Measurements from ENCODE around the gene LAMC3.

DNA sequence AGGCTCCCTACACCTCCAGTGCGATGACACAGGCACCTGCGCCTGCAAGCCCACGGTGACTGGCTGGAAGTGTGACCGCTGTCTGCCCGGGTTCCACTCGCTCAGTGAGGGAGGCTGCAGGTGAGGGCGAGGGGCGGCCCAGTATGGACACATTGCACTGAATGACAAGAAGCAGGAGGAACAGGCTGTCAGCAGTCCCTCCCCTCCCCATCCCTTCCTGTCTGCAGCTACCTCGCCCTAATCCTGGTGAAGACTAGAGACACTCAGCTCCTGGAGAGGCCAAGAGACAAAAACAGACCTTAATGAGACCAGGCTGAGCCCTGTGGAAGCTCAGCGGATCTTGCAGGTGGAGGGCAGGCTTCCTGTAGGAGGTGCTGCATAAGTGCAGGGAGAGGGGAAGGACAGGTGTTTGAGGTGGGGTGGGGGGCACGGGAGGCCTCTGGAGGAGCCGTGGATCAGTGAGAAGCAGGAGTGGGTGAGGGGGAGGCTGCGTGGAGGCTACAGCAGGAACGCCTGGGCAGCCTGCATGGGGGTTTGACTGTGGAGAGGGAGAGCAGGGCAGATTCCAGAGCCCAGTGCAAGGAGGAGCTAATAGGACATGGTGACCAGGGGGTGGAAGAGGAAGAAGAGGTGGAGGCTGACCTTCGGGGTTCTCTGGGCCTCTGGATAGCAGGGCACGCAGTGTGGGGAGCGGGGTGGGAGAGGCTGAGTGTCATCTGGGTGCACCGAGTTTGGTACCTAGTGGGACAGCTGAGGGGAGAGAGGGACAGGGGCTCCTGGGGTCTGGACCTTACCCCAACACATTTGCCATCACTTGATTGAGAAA is 30.4 kb downstream of the LAMC3 start:
- TF ChIP-seq EZH2phosphoT487 (IDR thresholded peaks at IDR 0.05; ENCODE audit: borderline replicate concordance, low read length) (no peak), EZH2 (IDR thresholded peaks at IDR 0.05; ENCODE audit: low read length, unreplicated experiment) (no peak)
- TF ChIP-seq, protein P1, sequence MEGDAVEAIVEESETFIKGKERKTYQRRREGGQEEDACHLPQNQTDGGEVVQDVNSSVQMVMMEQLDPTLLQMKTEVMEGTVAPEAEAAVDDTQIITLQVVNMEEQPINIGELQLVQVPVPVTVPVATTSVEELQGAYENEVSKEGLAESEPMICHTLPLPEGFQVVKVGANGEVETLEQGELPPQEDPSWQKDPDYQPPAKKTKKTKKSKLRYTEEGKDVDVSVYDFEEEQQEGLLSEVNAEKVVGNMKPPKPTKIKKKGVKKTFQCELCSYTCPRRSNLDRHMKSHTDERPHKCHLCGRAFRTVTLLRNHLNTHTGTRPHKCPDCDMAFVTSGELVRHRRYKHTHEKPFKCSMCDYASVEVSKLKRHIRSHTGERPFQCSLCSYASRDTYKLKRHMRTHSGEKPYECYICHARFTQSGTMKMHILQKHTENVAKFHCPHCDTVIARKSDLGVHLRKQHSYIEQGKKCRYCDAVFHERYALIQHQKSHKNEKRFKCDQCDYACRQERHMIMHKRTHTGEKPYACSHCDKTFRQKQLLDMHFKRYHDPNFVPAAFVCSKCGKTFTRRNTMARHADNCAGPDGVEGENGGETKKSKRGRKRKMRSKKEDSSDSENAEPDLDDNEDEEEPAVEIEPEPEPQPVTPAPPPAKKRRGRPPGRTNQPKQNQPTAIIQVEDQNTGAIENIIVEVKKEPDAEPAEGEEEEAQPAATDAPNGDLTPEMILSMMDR (conservative IDR thresholded peaks at IDR 0.05; ENCODE audit: low read depth, low read length), result no peak
